SK-N-MC (cell line): ENCODE measurements around the gene SMIM14.
"Not testable (repeated sequence)": the region's sequence is repeated elsewhere in the genome, so short reads cannot be mapped to it uniquely, and the experiment has no call there.

Source experiments
- DNase-seq: peaks from one replicate; pipeline ENCODE4 v3.0.0-alpha.2; 2011; ENCODE audit warnings: low read depth, low spot score
- H3K27ac ChIP-seq: fragments of 200-600 bp; sonication (generic); 2 replicates; pipeline ENCODE4 v1.5.1; 2016; ENCODE audit warnings: mixed run types
- H3K36me3 ChIP-seq: fragments of 200-600 bp; sonication (generic); 2 replicates; pipeline ENCODE4 v1.6.1; 2017; ENCODE audit warnings: antibody characterized with exemption, low read length, mixed read lengths; ENCODE audit not compliant: insufficient read depth
- H3K4me3 ChIP-seq: fragments of 200-600 bp; sonication (generic); 2 replicates; pipeline ENCODE4 v1.5.1; 2016
- H3K9ac ChIP-seq: fragments of 200-600 bp; sonication (generic); 2 replicates; pipeline ENCODE4 v1.8.0; 2017; ENCODE audit warnings: mixed run types, mixed read lengths; ENCODE audit not compliant: insufficient read length
- H3K9me3 ChIP-seq: fragments of 200-600 bp; sonication (generic); 2 replicates; pipeline ENCODE4 v1.6.1; 2017; ENCODE audit warnings: low read depth, mild to moderate bottlenecking, antibody characterized with exemption, low read length, moderate library complexity, mixed read lengths
- EZH2 ChIP-seq: fragments of 200-600 bp; sonication (generic); IDR thresholded peaks from one replicate; pipeline ENCODE4 v1.6.1; 2017; ENCODE audit warnings: antibody characterized with exemption
- FOXP2 ChIP-seq: optimal IDR thresholded peaks from 2 replicates; pipeline ENCODE3; 2011; ENCODE audit warnings: mild to moderate bottlenecking, moderate library complexity; ENCODE audit not compliant: insufficient read depth; ENCODE audit errors: extremely low read length, control extremely low read depth
- POLR2AphosphoS5 ChIP-seq: IDR thresholded peaks from 2 replicates; pipeline ENCODE4 v1.6.1; 2012; ENCODE audit warnings: mild to moderate bottlenecking, low read depth, low read length, borderline replicate concordance

SMIM14 gene

DNA sequence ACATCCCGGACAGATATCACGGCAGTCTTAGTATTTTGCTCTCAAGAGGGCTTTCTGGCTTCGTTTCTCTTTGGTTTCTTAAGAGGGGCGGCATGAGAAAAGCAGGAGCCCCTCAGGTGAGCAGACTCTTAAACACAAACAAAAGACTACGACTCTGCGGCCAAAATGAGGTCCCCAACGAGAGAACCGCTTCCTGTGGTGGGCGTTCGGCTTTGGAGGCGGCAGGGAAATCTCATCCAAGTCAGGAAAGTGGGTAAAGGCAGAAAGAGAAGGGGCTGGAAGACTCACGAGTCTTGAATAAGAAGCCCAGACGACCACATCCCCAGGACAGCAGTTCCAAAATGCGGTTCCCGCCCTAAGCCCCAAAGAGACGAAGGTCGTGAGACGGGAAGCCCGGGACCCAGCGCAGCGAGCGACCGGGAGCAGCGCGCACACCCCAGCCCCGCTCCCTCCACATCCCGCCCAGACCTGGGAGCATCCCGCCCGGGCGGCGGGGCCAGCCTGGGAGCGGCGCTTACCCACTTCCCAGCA, 111.8 kb downstream of the SMIM14 start:
- Histone ChIP-seq H3K9me3 (no peaks in the 10 kb centered on the region), H3K4me3 (peak overlapping the region; percentile 99), H3K27ac (0 out of 2 replicates have a peak overlapping the region, but pooled peaks have one; percentile 34), H3K36me3 (no peaks in the 10 kb centered on the region), H3K9ac (peak overlapping the region; percentile 96)
- TF ChIP-seq FOXP2: no peak
- TF ChIP-seq EZH2: no peak
- TF ChIP-seq POLR2AphosphoS5: no peak
- DNase-seq: no peak

DNA sequence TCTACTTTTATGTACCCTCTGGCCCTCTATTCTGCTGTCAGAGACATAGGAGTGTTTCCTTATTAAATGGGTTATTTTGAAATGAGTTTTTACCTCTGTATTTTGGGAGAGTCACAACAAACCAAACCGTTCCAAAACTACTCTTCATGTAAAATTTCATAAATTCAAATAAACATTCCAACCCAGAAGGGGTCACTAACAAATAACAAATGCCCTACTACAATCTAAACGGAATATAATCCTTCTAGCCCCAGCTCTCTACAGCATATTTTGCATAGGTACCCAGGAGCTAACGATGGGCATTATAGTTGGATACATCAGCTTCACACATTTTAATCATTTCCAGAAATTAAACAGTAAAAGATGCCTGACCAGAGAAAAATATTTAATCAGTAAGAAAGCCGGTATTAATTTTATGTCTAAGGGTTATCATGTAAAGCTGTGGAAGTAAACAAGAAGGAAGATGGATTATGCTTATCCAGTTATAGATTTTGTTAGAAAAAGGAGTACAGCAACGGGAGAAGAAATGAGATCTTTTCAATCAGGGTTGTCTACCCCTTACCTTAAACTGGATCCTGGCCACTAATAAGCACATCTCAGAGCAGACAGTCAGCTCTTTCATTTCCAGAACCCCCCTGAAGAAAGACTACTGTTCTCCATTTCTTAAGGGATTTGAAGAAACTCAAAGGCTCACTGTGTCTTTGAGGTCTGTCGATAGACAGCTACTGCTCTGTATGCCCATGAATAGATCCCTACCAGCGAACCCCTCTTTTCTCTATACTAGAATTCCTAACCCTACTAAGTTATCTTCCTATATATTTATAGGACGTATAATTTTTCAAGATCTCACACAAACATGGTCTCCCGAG, 112.6 kb downstream of the SMIM14 start:
- TF ChIP-seq POLR2AphosphoS5: no peak
- TF ChIP-seq EZH2: no peak
- no peak for TF ChIP-seq FOXP2
- Histone ChIP-seq H3K36me3 (no peaks in the 10 kb centered on the region), H3K9me3 (no peaks in the 10 kb centered on the region), H3K9ac (peak overlapping the region; percentile 96), H3K27ac (no peak overlapping the region), H3K4me3 (peak overlapping the region; percentile 99)
- no peak for DNase-seq

DNA sequence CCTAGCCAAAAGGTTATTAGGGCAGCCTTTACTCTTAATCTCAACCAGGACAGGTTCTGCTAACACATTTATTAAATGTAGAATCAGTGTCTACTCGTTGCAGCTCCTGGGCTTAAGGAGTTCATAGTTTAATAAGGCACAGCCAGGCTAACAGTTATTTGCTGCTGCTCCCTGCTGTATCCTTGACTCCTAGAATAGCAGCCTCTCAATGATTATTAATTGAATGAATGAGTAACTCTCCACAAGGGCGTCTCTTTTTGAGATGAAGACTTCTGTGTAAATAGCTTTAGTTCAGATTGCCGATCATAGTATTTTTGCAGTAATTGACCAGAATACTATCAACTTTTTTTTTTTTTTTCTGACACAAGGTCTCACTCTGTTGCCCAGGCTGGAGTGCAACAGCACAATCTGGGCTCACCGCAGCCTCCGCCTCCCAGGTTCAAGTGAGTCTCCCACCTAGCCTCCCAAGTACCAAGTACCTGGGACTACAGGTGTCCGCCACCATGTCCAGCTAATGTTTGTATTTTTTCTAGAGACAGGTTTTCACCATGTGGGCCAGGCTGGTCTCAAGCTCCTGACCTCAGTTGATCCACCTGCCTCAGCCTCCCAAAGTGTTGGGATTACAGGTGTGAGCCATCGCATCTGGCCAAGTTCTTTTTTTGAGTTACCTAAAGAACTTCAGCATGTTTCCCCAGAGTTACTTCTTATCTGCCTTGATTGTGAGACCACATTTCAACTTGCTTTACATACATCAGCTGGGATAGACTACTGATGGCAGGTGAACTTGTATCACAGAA, 114.3 kb downstream of the SMIM14 start:
- no peak for DNase-seq
- Histone ChIP-seq H3K27ac (no peak overlapping the region), H3K9ac (no peak overlapping the region), H3K36me3 (peaks cover 5% of the 10 kb centered on the region; the same call in 1 of the 2 replicates), H3K9me3 (no peaks in the 10 kb centered on the region), H3K4me3 (no peak overlapping the region)
- no peak for TF ChIP-seq EZH2
- TF ChIP-seq FOXP2: no peak
- no peak for TF ChIP-seq POLR2AphosphoS5

DNA sequence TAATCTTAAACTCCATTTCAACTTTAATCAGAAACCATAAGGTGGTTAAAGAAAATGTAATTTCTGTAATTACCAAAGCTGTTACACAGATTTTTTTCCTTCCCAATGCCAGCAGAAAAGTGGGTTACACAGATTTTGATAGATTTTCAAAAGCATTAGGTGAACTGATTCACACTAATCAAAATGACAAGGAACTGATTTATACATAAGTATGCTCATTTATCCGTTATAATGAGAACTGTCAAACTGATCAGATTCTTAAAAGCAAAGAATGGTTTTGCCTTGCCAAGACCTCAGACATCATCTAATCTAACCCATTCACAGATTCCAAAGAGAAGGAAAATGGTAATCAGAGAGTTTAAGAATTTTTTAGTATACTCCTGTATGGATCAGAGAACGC, 116.6 kb downstream of the SMIM14 start:
- Histone ChIP-seq H3K27ac (peak overlapping the region; percentile 97), H3K4me3 (peak overlapping the region; percentile 71), H3K9ac (peak overlapping the region; percentile 77), H3K9me3 (no peaks in the 10 kb centered on the region), H3K36me3 (peaks cover 15% of the 10 kb centered on the region; the same call in 1 of the 2 replicates)
- TF ChIP-seq FOXP2 (no peak), EZH2 (no peak), POLR2AphosphoS5 (no peak)
- DNase-seq: no peak

DNA sequence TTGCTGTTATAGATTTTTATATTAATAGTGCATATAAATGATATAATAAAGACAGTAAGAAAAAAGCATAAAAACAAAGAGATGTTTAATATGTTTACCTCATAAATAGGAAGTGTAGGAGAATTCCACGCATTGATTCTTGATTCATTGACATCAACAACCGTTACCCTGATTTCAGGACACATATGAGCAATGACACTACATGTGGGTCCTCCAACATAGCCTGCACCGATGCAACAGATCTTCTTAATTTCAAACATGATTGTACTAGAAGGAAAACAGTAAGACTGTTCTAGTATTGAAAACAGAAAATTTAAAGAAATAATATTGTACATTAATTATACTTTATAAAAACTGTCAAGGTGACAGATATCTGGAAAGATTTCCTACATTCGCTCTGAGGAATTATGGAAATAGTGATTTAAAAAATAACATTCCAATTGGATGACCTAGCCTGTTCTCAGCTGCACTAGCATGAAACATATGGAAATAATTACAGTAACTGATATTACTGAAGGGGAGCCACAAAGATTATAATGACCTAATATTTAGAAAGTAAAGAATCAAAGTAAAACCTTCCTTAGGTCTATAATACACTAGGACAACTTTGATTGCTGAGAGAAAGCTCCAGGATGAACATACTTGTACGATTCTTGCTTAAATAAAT, 117.3 kb downstream of the SMIM14 start:
- Histone ChIP-seq H3K36me3 (peaks cover 15% of the 10 kb centered on the region; the same call in 1 of the 2 replicates), H3K9ac (peak overlapping the region; percentile 77), H3K4me3 (peak overlapping the region; percentile 71), H3K9me3 (no peaks in the 10 kb centered on the region), H3K27ac (peak overlapping the region; percentile 97)
- TF ChIP-seq POLR2AphosphoS5 (no peak), FOXP2 (no peak), EZH2 (no peak)
- peak; percentile 52 for DNase-seq

DNA sequence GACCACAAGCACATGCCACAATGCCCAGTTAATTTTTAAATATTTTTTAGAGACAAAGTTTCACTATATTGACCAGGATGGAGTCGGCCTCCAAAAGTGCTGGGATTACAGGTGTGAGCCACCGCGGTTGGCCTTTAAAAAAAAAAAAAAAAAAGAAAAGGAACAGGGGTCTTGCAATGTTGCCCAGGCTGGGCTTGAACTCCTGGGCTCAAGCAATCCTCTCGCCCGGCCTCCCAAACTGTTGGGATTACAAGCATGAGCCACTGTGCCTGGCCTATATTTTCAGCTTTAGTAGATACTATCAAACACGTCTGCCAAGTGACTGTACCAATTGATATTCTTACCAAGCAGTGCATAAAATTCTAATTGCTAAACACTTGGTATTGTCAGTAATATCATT, 120.2 kb downstream of the SMIM14 start:
- H3K36me3 ChIP-seq: peaks cover 23% of the 10 kb centered on the region
- no peak for DNase-seq
- TF ChIP-seq EZH2 (no peak), FOXP2 (no peak), POLR2AphosphoS5 (no peak)
- H3K9ac ChIP-seq: no peak overlapping the region
- no peaks in the 10 kb centered on the region for H3K9me3 ChIP-seq
- no peak overlapping the region for H3K27ac ChIP-seq
- no peak overlapping the region for H3K4me3 ChIP-seq

DNA sequence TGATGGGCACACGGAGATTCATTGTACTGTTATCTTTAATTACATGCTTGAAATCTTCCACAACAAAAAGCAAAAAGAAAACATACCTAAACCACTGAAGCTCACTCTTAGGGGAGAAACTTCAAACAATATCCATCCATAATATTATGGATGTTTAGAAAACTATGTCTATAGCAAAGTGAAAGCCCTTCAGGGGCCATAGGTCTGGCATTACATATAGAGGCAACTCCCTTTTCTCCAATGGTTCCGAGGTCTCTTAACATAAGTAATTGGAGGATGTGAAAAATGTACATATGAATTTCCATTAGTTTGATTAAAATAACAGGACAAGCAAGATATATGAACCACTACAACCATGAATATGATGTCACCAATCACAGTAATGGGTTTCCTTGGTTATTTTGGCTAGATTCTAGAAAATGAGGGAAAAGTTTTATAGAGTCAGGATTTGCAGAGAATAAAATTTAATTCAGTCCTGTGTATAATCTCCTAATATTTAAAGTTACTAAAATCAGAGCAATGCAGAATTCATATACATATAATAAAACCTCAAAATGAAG, 122.2 kb downstream of the SMIM14 start:
- Histone ChIP-seq H3K27ac (peak overlapping the region; percentile 28), H3K9me3 (no peaks in the 10 kb centered on the region)

DNA sequence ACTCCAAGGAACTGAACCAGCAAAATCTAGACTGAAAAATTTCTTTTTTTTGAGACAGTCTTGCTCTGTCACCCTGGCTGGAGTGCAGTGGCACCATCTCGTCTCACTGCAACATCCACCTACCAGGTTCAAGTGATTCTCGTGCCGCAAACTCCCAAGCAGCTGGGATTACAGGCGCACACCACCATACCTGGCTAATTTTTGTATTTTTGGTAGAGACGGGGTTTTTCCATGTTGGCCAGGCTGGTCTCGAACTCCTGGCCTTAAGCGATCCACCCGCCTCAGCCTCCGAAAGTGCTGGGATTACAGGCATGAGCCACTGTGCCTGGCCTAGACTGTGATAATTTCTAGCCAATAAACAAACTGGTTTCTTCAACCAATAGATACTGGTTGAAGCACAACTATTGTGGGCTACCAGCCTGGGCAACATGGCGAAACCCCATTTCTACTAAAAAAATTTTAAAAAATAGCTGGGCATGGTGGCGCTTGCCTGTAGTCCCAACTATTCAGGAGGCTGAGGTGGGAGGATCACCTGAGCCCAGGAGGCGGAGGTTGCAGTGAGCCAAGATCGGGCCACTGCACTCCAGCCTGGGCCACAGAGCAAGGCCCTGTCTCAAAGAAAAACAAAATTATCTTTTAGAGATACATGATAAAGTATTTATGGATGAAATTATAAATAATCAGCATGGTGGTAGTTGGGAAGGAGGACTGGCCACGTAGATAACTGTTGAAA, 122.8 kb downstream of the SMIM14 start:
- H3K36me3 ChIP-seq: peaks cover 25% of the 10 kb centered on the region
- not testable (repeated sequence) for DNase-seq, H3K4me3 ChIP-seq, H3K9ac ChIP-seq, H3K27ac ChIP-seq, H3K9me3 ChIP-seq

More for the DNA sequence above, 122.2 kb downstream of the SMIM14 start:
- TF ChIP-seq FOXP2 (no peak), EZH2 (no peak), POLR2AphosphoS5 (no peak)
- Histone ChIP-seq H3K4me3 (no peak overlapping the region), H3K36me3 (peaks cover 25% of the 10 kb centered on the region), H3K9ac (no peak overlapping the region)
- DNase-seq: no peak
